ENCODE data around the gene SMARCD3. TPM values are rescaled to one million over a fixed set of nuclear protein-coding genes. Genes with fewer than 3 reads are reported as not detected.

SMARCD3 gene
- total RNA-seq, 2 experiments from 2014 or later, result 1.5 to 1.9 TPM

GRCh38 chr7:151193203-151193978, 55.1 kb downstream of the SMARCD3 start:
- no peak for DNase-seq (ENCODE audit: low spot score)
- intact Hi-C loops (cut with micrococcal nuclease; ENCODE audit: unreplicated experiment), result no loop called here
- CTCF ChIA-PET (ENCODE audit: unreplicated experiment), result no interaction called here
- Histone ChIP-seq H3K9me3 (ENCODE audit: low read length) (no peaks in the 10 kb centered on the region), H3K9me2 (ENCODE audit: insufficient read depth, low read length) (no peaks in the 10 kb centered on the region), H4K20me1 (ENCODE audit: insufficient read depth, low read length) (no peaks in the 10 kb centered on the region), H2AFZ (ENCODE audit: low read length) (no peak overlapping the region), H3K79me2 (ENCODE audit: insufficient read depth, low read depth, low read length) (no peaks in the 10 kb centered on the region), H3K4me3 (ENCODE audit: low read depth, low read length, poor library complexity, severe bottlenecking) (no peak overlapping the region), H3K4me2 (ENCODE audit: low read length) (no peak overlapping the region), H3K36me3 (ENCODE audit: insufficient read depth, low read length) (no peaks in the 10 kb centered on the region), H3K4me1 (ENCODE audit: insufficient read depth, low read length, poor library complexity, severe bottlenecking) (no peaks in the 10 kb centered on the region), H3K27ac (ENCODE audit: low read depth, low read length, poor library complexity, severe bottlenecking) (no peak overlapping the region)
- POLR2A ChIA-PET, result no interaction called here
- no TSS peak for BruUV-seq (replicated peaks)
- TF ChIP-seq CTCF (conservative IDR thresholded peaks at IDR 0.05; ENCODE audit: low read length) (no peak), EZH2phosphoT487 (IDR thresholded peaks at IDR 0.05; ENCODE audit: borderline replicate concordance, low read depth, low read length) (no peak)

- DNase-seq (ENCODE audit: low spot score), result no peak
- no peak overlapping the region for H3K4me3 ChIP-seq (ENCODE audit: low read depth, low read length, poor library complexity, severe bottlenecking)
- H3K27ac ChIP-seq (ENCODE audit: low read depth, low read length, poor library complexity, severe bottlenecking), result no peak overlapping the region
- peaks cover 7% of the 10 kb centered on the region for H3K4me1 ChIP-seq (ENCODE audit: insufficient read depth, low read length, poor library complexity, severe bottlenecking)
- no peaks in the 10 kb centered on the region for H3K9me3 ChIP-seq (ENCODE audit: low read length)
- no peak overlapping the region for H2AFZ ChIP-seq (ENCODE audit: low read length)
- H4K20me1 ChIP-seq (ENCODE audit: insufficient read depth, low read length), result no peaks in the 10 kb centered on the region
- TF ChIP-seq CTCF (conservative IDR thresholded peaks at IDR 0.05; ENCODE audit: low read length) (no peak), EZH2phosphoT487 (IDR thresholded peaks at IDR 0.05; ENCODE audit: borderline replicate concordance, low read depth, low read length) (no peak)
- no peaks in the 10 kb centered on the region for H3K36me3 ChIP-seq (ENCODE audit: insufficient read depth, low read length)
- no TSS peak for BruUV-seq (replicated peaks)
- no peaks in the 10 kb centered on the region for H3K79me2 ChIP-seq (ENCODE audit: insufficient read depth, low read depth, low read length)
- intact Hi-C loops (cut with micrococcal nuclease; ENCODE audit: unreplicated experiment), result no loop called here
- CTCF ChIA-PET (ENCODE audit: unreplicated experiment), result no interaction called here
- no peaks in the 10 kb centered on the region for H3K9me2 ChIP-seq (ENCODE audit: insufficient read depth, low read length)
- H3K4me2 ChIP-seq (ENCODE audit: low read length), result no peak overlapping the region
- POLR2A ChIA-PET, result no interaction called here
These were observed 56.4 kb downstream of the SMARCD3 start for GRCh38 chr7:151192002-151192539.

DNA sequence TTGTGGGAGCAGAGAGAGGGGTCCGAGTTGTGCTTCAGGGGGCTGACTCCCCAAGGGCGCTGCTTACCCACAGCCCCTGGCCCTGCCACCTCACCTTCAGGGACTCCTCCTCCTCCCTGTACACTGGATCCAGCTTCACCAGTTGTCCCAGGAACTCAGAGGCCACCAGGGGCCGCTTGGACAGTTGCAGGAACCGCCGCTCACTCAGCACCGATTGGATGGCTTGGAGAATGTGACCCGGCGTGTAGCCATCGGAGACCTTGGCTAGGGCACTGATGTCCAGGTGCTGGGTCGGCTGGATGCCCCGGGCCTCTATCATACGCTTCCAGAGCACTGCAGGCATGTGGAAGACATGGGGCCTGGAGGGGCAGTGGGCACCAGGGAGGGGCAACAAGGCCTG, 57.0 kb downstream of the SMARCD3 start:
- Histone ChIP-seq H3K27ac (ENCODE audit: low read depth, low read length, poor library complexity, severe bottlenecking) (no peak overlapping the region), H3K79me2 (ENCODE audit: insufficient read depth, low read depth, low read length) (no peaks in the 10 kb centered on the region), H3K4me2 (ENCODE audit: low read length) (no peak overlapping the region), H3K36me3 (ENCODE audit: insufficient read depth, low read length) (no peaks in the 10 kb centered on the region), H3K9me2 (ENCODE audit: insufficient read depth, low read length) (no peaks in the 10 kb centered on the region), H3K4me3 (ENCODE audit: low read depth, low read length, poor library complexity, severe bottlenecking) (no peak overlapping the region), H3K4me1 (ENCODE audit: insufficient read depth, low read length, poor library complexity, severe bottlenecking) (peaks cover 7% of the 10 kb centered on the region), H2AFZ (ENCODE audit: low read length) (no peak overlapping the region), H4K20me1 (ENCODE audit: insufficient read depth, low read length) (no peaks in the 10 kb centered on the region), H3K9me3 (ENCODE audit: low read length) (no peaks in the 10 kb centered on the region)
- intact Hi-C loops (cut with micrococcal nuclease; ENCODE audit: unreplicated experiment), result no loop called here
- POLR2A ChIA-PET, result no interaction called here
- TF ChIP-seq EZH2phosphoT487 (IDR thresholded peaks at IDR 0.05; ENCODE audit: borderline replicate concordance, low read depth, low read length) (no peak), CTCF (conservative IDR thresholded peaks at IDR 0.05; ENCODE audit: low read length) (no peak)
- CTCF ChIA-PET (ENCODE audit: unreplicated experiment), result no interaction called here
- BruUV-seq (replicated peaks), result no TSS peak
- DNase-seq (ENCODE audit: low spot score), result no peak
